GM19193 (cell line): ENCODE data around the gene HRH1.

ENCODE experiments used
- POLR2A ChIP-seq: IDR thresholded peaks from 4 replicates; pipeline ENCODE4 v1.6.1; 2011; ENCODE audit not compliant: insufficient read depth, insufficient read length; ENCODE audit errors: extremely low read depth

The HRH1 gene

GRCh38 chr3:11206316-11206715 lies 52.0 kb downstream of the HRH1 start:
- TF ChIP-seq POLR2A, result no peak

- no peak for TF ChIP-seq POLR2A
Observed at GRCh38 chr3:11206953-11207352, 52.7 kb downstream of the HRH1 start.

GRCh38 chr3:11211531-11212298 lies 57.4 kb downstream of the HRH1 start:
- TF ChIP-seq POLR2A, result no peak

DNA sequence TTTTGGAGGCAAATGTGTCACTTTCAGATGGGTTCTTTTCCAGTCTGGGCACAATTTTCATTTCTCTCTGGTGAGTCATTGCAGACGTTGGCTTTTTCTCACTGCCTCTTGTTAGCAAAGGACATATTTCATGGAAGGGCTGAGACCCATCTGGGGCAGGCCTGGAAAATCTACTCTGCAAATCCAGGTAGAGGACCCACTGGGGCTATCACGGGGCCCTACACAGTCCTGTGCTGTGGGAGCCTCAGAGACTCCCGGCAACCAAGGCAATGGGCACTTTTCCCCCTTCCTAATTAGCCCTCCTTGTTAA lies 58.0 kb downstream of the HRH1 start:
- no peak for TF ChIP-seq POLR2A

- TF ChIP-seq POLR2A, result no peak
Observed at GRCh38 chr3:11212784-11213183, 58.5 kb downstream of the HRH1 start.

DNA sequence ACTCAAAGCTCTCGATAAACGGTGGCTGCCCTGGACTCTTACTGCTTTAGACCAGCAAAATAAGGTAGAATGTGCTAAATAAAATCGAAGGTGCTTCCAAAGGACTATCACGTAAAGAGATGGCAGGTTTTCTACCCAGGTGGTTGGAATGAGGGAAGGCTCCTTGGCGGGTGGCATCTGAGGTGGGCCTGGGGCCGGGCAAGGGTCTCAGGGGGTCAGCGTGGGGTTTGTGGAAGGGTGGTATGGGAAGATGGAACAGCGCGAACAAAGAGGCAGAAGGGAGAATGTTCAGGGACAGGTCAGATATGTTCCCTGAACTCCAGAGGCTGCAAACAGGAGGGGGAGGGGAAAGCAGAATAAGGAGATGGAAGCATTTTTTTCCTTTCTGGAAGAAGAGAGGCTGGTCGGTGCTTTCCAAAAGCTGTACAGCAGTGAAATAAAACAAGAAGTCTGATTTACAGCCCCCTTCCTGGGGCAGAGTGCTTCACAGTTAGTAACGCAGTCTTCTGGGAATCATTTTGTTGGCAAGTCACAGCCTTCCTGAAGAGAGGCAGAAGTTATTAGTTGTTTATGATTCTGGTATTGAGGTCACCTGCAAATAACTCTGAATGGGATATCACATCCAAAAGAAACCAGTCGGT lies 59.6 kb downstream of the HRH1 start:
- TF ChIP-seq POLR2A, result no peak

- no peak for TF ChIP-seq POLR2A
Observed at GRCh38 chr3:11214451-11214978, 60.2 kb downstream of the HRH1 start.

- no peak for TF ChIP-seq POLR2A
Observed at GRCh38 chr3:11220230-11220629, 65.9 kb downstream of the HRH1 start.

DNA sequence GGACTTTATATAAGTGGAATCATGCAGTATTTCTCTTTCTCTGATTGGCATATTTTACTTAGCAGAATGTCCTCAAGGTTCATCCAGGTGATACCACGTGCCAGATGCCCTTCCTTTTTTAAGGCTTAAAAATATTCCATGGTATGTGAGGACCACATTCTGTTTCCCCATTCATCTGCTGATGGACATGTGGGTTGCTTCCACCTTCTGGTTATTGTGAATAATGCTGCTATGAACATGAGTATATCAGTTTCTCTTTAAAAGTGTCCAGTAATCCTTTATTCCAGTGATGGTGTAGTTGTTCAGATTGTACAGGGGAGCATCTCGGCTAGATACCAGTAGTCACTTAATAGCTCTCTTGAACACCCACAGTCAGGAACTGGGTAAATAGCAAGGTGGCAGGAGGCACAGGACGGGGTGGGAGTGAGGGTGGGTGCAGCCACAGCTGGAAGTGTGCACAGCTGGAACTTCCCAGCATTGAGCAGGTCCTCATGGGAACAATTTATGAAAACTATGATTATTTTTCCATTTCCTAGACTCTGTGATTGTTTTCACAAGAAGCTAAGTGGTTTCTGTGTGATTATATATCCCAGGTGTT lies 67.6 kb downstream of the HRH1 start:
- no peak for TF ChIP-seq POLR2A

GRCh38 chr3:11224010-11224409 lies 69.7 kb downstream of the HRH1 start:
- TF ChIP-seq POLR2A, result no peak

DNA sequence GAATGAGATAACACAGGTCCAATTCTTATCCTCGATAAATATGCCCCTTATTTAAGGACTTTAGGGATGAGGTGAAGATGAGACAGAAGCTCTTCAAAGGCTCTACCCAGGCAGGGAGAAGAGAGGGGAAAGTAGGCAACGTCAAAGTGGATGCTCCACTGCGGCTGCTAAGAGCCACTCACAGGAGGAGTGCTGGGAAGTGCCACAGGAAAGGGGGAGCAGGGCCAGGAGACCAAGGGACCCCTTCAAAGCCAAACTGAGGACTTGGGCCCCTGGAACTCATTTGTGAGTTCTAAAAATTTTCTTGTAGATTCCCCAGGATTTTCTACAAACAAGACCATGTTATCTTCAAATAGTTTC lies 70.6 kb downstream of the HRH1 start:
- TF ChIP-seq POLR2A, result no peak

DNA sequence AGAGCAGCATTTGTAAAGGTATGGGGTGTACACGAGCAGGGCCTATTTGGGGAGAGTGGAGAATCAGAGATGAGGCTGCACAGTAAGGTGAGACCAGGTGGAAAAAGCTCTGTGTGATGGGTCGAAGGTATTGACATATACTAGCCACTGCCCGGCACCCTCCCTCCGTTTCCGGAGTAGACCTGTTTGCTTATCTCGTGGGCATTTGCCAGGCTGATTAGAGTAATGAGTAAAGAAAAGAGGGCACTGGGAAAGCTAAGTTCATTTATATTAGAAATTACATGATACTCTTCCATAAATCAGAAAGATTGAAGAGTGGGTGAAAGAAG lies 71.7 kb downstream of the HRH1 start:
- TF ChIP-seq POLR2A, result no peak

- no peak for TF ChIP-seq POLR2A
Observed at GRCh38 chr3:11228041-11228440, 73.7 kb downstream of the HRH1 start.

DNA sequence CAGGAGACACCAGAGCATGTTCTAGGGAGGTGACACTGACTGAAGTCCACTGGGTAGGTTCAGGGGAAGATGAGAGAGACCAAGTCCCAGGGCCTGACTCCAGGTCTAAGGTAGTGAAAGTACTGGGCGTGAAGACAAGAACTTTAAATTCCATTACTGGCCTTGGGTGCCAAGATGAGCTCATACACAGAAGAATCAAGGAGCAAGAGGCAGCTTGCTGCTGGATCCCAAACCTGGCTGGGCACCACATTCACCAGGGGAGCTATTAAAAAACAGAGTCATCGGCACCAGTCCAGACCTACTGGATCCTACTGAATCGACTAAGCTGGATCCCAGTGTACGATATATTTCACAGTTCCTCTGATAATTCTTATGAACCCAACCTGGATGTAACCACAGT lies 75.8 kb downstream of the HRH1 start:
- TF ChIP-seq POLR2A, result no peak

GRCh38 chr3:11230832-11231231 lies 76.5 kb downstream of the HRH1 start:
- TF ChIP-seq POLR2A, result no peak

GRCh38 chr3:11235385-11235784 lies 81.1 kb downstream of the HRH1 start:
- no peak for TF ChIP-seq POLR2A
